Effector CD8-positive, alpha-beta T cell (primary cell): ENCODE results near the gene ATP1A1.

Experiments
- DNase-seq: peaks from one replicate; lab custom pipeline; 2025; lab: John Stamatoyannopoulos, UW

Gene ATP1A1

DNA sequence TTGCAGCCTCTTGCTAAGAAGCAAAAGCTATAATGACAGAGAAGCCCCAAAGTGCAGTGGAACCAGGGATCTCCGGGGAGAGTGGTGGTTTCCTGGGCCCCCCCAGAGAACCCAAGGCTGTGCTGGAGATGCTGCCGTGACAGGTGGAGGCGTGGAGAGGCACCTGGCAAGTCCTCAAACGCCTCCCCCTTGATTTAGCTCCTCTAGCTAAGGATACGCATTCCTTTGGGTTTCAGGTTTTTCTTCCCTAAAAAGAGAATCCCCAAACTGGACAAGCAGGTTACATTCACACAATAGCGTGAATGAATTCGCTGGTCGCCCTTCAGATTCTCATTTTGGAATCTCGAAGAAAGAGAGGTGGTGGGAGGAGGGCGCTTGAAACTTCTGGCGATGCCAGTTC is 853 bp upstream of the ATP1A1 start:
- no peak for DNase-seq

DNA sequence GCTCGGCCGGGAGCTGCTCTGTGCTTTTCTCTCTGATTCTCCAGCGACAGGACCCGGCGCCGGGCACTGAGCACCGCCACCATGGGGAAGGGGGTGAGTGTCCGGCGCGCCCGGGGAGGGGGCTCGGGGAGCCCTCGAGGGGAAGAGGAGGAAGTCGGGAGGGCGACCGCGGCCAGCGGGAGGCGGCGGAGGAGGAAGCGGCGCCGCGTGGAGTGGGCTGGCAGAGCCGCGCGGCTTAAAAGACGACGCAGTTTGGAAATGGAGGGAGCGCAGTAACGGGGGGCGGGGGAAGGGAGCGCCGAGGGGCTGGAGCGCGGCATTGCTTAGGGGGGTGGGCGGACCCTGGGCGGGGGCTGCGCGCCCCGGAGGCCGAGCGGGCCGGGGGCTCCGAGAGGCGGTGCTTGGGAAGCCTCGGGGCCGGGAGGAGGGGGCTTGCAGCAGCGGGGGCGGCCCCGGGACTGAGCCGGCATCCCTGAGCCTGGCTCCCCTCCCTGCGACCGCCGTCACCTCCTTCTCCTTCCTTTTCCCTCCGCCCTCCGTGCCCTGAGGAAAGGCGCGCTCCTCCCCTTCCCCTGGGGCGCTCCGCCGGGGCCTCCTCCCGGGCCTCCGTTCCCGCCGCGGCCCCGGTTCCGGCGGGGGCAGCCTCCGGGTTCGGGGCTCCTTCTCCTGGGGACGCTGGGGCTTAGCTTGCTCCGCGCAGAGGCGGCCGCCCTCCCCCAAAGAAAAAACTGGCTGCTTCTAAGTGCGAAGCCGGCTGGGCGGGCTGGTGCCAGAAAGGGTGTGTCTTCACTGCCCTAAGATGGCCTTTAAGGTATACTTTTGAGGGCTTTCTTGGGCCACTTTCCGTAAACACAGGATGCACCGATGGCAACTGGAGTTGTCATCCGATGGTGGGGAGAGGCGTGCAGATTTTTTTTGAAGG is 648 bp downstream of the ATP1A1 start:
- peak; percentile 54 for DNase-seq

DNA sequence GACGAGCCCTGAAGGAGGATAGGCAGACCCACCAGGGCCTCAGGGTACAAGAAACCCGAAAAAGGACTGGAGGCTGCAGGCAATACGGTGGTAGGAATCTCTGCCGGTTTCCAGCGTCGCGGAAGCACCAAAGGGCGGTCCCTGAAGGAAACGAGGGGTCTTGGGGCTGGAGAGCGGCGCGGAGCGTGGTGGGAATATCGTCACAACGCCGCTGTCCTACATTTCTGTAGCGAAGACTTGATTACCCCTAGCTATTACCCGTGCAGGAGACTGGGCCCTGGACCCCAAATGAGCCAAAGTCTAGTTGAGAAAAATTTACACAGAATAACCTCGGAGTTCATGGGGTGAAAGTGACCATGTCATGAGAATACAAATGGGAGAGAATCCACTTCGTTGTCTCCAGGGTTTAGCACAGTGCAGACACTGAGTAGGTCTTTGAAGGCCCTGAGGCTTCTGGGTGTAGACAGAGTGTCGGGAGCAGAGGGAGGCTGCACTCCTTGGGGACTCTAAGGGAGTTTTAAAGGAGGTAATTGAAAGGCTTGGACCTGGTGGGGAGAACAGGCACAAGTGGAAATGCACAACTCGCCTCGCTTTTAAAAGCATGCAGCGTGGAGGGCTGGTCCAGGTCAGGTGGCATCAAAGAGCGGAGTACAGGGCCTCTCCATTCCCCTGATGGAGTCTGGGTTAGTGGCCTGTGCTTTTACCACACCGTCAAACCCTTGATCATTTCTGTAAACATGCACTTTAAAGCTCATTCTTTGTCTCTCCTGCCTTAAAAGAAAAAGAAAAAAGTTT is 1.5 kb downstream of the ATP1A1 start:
- peak; percentile 7 for DNase-seq

DNA sequence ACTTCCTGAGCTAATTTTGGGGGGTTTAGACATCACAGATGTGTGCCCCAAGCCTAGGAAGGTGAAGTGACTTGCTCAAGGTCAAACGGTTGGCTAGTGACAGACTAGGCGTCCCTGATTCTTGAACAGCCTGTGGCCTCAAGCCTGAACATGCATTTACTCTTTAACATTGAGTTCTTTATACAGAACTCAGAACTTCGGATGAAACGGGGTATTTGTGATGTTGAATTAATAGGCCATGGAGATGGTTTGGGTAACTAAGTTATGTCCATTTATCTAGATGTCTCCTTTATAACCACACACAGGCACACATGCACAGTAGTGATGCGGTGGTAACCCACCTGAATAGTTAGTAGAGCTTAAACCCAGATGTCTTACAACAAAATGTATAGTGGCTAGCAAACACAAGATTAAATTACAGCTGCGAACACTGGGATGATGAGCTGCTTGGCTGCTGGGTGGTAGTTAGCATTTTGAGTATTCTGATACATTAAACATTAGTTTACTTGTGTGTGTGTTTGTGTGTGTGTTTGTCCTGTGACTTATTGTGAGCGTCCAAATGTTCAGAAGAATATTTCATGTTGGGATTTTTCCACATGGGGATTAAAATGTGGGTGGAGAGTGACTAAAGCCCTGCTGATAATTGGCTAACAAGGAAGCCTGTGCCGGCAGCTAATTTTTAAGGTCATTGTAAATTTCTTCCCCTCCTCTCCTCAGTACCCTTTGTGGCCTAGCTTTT is 2.3 kb downstream of the ATP1A1 start:
- DNase-seq = no peak

DNA sequence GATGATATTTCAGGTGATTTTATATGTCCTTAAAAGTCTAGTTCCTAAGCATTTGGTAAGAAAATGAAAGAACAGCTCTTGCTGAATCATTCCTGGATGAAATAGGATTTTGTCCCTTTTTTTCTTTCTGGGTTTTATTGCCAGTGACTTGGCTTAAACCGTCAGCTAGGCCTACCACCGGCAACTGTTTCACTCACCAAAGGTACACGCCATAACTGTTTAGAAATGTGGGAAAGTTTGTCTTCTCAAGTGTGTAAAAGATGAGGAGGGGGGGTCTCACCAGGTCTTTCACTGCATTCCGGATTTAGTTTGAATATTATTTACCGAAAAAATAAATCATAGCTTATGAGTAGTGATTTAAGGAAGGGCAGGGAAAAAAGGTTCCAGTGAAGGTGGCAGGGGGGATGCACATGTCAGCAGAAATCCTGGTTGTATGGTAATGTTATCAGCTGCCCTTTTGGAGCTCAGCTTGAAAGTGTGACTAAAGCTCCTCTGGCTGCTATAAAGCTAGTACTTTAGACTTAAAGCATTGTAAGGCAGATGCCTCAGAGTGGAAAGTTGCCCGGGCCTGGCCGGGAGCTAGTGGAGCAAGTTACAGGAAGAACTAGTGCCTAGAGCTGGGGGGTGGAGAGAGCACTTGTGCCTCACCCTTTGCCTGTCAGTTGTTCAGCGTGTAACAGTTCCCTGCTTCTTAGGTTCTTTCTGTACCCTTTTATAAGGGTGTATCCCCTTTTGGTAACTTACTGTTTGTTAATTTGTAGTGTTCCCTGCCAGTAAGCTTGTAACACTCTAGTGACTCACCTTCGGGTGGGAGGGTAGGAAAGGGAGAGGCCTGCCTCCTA is 3.1 kb downstream of the ATP1A1 start:
- no peak for DNase-seq

DNA sequence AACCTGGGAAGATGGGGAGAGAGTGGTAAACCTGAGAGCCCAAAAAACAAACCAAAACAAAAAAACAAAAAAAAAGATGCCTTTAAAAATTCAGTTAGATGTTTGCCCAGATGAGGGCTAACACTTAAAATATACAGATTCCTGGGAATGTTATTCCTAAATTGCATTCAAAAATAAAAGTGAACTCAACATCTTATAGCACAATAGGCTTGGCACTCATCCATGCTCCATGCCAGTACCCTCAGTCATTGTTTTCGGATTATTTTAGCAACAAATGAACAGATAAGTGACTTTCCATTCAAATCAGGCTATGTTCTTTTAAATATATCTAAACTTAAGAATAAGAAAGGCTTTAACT is 3.7 kb downstream of the ATP1A1 start:
- DNase-seq = no peak

DNA sequence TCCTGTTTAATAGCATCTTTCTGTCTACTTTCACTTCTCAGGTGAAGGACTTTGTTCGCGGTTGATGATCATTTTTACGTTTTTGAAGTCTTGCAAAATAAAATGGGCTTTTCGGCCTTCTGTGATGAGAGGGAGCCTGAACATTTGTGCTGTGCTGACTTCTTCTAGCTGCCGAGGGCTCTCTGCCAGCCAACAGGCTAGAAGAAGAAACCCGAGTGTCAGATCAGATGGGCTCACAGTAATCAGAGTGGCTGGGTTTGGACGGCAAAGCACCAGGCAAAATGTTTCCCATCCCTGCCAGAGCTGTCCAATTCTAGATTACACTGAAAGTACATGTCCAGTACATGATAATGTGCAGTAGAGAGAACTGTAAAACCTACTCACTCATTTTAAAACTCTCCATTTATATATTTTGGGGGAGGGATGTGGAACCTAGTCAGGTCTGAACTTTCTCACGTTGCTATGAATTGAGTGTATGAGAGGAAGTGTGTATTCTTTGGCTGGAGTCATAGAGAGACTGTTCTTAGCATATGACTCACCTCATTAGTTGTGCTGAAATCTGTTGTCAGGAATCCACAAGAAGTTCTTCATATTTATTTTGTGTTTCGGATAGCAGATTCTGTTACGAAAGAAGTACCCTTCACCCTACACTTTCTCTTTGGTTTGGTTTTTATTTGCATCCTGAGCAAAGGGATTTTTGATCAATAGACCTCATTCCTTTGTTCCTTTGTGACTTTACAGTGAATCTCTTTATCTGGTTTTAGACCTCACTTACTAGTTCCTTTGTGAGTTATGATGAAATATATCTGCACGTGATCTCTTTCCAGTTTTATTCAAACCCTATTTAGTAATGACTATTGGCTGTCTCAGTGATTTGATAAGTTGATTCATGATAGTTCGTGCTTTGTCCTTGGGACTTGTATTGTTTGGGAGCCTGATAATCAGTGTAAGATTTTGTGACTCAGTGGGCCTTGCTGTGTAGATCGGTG is 4.8 kb downstream of the ATP1A1 start:
- DNase-seq = no peak

DNA sequence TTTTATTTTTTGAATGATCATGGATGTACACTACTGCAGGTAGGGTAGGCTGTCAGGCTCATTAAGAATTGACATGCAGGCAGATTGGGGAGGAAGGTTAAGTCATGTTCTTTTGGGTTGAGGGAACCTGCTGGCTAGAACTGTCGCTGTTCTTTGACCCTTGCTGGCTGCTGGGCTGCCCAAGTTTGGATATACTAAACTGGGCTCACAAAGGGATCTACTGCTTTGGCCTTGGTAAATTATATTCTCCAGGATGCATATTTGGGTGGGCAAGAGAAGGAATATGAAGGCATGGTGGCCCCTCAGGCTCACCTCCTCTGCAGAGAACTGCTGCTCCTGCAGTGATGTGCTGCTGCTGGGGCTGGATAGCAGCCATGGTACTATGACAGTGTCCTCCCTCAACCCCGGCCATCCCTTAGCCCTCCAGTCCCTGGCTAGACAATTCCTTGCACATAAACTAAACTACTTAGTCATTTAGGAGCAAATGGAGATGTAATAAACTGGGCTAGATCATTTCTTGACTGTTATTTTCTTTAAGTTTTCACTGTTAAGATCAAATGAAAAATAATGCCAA is 6.1 kb downstream of the ATP1A1 start:
- no peak for DNase-seq

DNA sequence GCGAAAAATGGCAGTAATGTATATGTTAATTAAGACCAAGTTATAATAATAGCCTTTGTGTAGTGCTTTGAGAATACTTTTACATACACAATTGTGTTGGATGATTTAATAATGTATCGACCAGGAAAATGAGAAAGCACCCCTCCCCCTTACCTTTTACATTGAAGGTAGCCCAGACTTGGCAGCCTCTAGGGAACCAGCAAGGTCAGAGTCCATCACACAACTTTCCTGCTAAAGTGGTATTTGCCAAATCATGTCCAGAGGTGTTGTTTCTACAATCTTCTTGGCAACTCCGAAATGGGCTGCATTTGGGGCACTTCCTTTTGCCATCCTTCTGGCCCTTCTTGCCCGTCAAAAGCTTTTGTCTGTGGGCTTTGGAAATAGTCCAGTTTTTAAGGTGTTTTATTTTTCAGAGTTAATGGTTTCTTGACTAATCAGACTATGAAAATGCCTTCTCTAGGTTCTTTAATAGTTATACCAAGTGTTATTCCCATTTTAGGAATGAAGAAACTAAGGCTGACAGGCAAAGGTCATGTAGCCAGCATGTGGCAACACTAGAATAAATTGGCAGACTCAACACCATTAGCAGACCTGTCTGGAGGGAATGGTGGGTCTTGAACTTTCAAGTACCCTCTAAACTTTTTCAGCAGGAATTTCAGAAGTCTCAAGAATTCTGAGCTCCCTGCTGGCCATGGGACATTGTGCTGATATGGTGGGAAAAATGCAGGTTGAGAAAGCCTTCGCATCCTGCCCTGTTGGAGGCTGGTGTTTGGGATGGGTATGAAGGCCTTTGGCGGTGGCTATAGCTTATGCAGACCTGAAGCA is 6.8 kb downstream of the ATP1A1 start:
- DNase-seq = no peak

DNA sequence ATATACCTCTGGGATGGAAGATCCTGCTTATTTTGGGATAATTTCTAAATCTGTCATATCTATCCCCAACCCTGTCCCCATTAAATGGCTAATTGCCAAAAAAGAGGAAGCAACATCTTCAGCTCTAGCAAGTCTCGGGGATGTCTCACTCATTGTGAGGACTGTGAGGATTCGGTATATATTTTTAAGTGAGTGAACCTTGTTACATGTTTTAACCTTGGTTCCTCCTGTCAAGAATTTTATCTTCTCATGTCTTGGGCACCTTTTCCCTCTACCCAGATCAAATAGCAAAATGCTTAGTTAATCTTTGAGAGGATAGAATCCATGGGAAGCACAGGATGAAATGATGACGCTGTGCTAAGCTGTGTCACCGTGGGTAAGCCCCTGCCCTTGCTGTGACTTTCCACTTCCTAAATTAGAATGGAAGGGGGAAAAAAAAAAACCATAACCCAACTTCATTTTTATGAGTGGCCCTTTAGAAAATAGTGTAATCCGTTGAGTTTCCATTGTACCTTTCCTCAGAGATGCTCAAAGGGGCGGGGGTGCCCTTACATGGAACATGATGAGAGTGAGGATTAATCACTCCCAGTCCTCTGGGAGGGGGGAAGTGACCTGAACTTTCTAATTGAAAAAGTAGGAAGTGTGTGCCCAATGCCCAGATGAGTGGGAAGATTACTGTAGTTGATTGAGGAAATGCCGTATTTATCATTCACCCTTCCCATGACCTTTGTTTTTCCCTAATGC is 7.6 kb downstream of the ATP1A1 start:
- DNase-seq = no peak

DNA sequence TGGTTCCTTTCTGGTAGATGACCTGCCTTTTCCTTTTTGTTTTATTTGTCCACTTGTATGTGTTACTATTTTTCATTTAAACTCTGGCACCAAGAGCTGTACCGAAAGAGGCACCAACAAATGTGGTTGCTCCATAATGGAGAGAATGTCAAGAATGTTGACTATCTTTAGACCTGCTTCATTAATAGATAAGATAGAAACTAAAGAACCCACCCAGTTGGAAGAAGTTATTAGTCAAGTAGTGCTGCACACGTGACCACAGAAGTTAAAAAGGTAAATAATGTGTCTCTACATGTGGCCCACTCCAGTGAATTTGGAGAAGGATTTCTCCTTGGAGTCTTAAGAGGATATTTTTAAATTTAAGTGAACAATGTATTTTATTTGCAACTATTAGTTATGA is 9.3 kb downstream of the ATP1A1 start:
- no peak for DNase-seq

DNA sequence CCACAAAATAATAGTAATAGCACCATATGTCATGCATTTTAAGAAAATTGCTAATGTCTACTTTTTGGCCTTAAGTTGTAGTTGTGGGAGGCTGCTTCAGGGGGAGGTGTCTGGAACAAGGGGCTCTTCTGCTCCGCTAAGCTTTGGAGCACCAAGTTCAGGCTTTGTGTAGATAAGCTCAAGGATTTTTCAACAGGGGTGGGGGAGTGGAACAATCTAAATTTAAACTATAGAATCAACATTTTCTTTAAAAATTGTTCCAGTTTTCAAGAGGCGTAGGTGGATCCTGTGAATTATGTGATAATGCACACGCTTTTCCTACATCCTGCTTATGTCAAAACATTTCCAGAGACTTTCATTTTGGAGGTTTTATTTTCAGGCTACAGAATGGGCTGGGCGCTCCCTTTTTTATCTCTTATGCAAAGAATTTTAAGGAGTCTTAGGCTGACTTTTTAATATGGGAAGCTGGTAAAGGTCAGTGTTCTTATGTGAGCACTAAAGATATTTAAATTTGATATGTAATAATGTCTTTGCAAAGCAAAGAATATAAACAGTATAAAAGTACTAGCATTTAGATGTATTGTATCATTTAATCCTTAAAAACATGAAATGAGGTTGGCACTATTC is 9.9 kb downstream of the ATP1A1 start:
- no peak for DNase-seq

DNA sequence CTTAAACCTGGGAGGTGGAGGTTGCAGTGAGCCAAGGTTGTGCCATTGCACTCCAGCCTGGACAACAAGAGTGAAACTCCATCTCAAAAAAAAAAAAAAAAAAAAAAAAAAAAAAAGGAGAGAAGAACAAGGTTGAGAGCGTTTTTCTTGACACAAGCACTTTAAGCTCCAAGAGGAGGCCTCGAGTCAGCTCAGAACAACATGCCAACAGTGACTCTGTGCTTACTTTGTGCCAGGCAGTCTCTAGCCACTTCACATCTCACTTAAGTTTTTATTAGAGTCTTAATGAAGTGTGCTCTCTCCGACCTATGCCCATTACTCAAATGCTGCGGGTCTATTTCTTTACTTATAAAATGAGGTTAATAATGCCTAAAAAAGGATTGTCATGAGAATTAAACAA is 13.0 kb downstream of the ATP1A1 start:
- no peak for DNase-seq

DNA sequence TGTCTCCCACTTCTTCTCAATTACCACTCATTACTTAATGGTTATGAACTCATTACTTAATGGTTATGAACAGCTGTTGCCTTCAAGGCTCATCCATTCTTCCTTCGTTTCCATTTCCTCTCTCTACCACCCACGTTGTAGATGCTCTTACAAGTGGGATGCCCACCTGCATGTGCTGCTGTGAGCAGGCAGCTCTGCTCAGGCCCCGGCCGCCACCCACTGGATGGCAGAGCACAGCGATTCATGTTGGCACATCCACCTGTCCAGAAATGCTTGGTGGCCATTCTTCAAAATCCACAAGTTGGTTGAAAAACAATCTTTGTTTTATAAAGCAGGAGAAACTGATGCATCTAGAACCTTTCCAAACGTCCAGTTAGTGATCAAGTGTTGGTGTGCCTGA is 14.5 kb downstream of the ATP1A1 start:
- no peak for DNase-seq

DNA sequence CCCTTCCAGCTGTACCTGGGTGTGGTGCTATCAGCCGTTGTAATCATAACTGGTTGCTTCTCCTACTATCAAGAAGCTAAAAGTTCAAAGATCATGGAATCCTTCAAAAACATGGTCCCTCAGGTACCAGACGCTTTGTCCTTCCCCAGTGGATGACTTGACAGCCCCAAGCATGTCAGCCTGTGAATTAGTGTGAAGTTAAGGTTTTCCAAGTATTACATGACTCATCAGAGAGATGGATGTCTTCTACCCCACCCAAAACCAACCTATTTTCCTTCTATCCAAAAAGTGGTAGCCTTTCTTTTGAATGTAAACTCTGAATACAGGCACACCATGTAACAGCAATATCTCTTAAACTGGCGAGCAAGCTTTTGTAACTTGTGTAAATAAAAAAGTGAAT is 15.1 kb downstream of the ATP1A1 start:
- DNase-seq = no peak

DNA sequence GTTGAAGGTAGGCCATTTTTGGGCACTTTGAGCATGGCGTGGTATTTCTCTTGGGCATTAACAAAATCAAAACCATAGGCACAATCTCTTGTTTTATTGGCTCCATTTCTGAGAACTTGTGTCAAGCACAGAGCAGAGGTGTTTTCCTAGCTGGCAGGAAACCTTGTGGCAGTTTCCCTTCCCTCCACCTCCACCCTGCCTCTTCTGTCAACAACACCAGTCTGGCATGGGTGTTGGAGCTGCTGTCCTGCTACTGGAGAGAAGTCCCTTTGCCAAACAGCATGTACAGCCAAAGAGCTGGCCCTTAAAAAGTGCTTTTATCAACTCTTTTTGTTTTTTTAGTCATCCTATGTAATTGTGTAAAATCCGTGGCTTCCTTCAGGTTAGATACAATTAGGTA is 16.0 kb downstream of the ATP1A1 start:
- no peak for DNase-seq

DNA sequence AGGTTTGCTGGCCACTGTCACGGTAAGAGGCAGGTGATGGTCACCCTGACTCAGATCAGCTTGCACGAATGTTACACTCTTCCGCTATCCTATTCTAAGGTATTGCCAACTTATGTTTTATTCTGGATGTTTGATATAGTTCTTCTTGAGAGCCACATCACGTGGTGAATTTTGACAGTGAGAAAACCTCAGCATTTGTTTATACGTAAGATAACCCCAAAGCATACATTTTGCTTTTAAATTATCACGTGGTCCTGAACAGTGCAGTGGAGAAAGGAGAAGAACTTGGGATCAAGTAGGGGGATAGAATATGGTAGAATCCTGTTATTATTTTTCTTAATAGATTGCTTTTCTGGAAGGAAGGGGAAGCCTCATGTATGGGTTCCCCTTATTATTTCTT is 16.6 kb downstream of the ATP1A1 start:
- DNase-seq = no peak

DNA sequence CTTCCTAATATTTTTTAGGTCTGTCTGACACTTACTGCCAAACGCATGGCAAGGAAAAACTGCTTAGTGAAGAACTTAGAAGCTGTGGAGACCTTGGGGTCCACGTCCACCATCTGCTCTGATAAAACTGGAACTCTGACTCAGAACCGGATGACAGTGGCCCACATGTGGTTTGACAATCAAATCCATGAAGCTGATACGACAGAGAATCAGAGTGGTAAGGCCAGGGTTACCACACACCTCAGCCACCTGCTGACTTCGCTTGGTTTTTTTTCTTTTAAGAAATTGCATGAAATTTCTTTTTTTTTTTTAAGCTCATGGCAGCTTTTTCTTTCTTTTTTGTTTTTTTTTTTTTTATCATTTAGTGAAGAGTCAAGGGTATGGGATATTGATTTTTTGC is 17.2 kb downstream of the ATP1A1 start:
- DNase-seq = no peak
